H1 (cell line): ENCODE data around the gene LINGO4. TPM values are rescaled to one million over a fixed set of nuclear protein-coding genes. Genes with fewer than 3 reads are reported as not detected.

Experiments used
- CTCF ChIA-PET: fragments of 300-600 bp; sonication (Branson Sonifier 250); formaldehyde crosslinking; loops from one replicate; lab custom pipeline; 2021; ENCODE audit not compliant: partially characterized antibody; lab: Charles Lee
- POLR2A ChIA-PET: fragments of 300-600 bp; sonication (Branson Sonifier 250); formaldehyde crosslinking; loops from one replicate; lab custom pipeline; 2021; ENCODE audit warnings: inconsistent platforms; ENCODE audit not compliant: partially characterized antibody; lab: Charles Lee
- DNase-seq, 2 experiments: peaks; one replicate each; pipeline versions ENCODE4 v3.0.0 to v3.0.0-alpha.2; 2010 to 2022; ENCODE audit warnings: low spot score in 2 of 2, low read depth in 1 of 2, mixed read lengths in 1 of 2
- FAIRE-seq: peaks from 2 replicates; lab custom pipeline; 2011; peaks lifted over from hg19 to GRCh38; lab: Jason Lieb, UNC
- H2AFZ ChIP-seq: 2 replicates; pipeline ENCODE4 v1.8.1; 2012; ENCODE audit warnings: low read length, inconsistent platforms
- H2AK5ac ChIP-seq: 2 replicates; pipeline ENCODE4 v1.6.1; 2013; ENCODE audit warnings: low read depth, low read length
- H2BK120ac ChIP-seq: replicated peaks from 2 replicates; pipeline ENCODE3; 2013; ENCODE audit warnings: low read depth, low read length, inconsistent platforms
- H2BK12ac ChIP-seq: 2 replicates; pipeline ENCODE4 v1.6.1; 2013; ENCODE audit warnings: low read depth, low read length
- H2BK15ac ChIP-seq: 2 replicates; pipeline ENCODE4 v1.6.1; 2013; ENCODE audit warnings: low read length
- H2BK20ac ChIP-seq: 2 replicates; pipeline ENCODE4 v1.6.1; 2013; ENCODE audit warnings: low read length
- H2BK5ac ChIP-seq: 2 replicates; pipeline ENCODE4 v1.6.1; 2013; ENCODE audit warnings: low read depth, low read length
- H3K14ac ChIP-seq: 2 replicates; pipeline ENCODE4 v1.6.1; 2013; ENCODE audit warnings: inconsistent platforms; ENCODE audit not compliant: insufficient read length
- H3K18ac ChIP-seq: 2 replicates; pipeline ENCODE4 v1.6.1; 2013; ENCODE audit warnings: low read length; ENCODE audit errors: extremely low read depth
- H3K23ac ChIP-seq: 2 replicates; pipeline ENCODE4 v1.6.1; 2013; ENCODE audit warnings: inconsistent platforms; ENCODE audit not compliant: insufficient read length
- H3K23me2 ChIP-seq: 2 replicates; pipeline ENCODE4 v1.6.1; 2013; ENCODE audit warnings: low read depth, low read length
- H3K27ac ChIP-seq: 2 replicates; pipeline ENCODE4 v1.6.1; 2011; ENCODE audit warnings: low read depth, low read length, inconsistent platforms
- H3K27me3 ChIP-seq, 4 experiments: replicated peaks in 1 of 4; 1 replicate in 1 of 4; 2 replicates in 3 of 4; pipeline versions ENCODE4 v1.6.1 to v1.8.1; 2011 to 2013; ENCODE audit warnings: low read length in 3 of 4, mild to moderate bottlenecking in 3 of 4, inconsistent platforms in 2 of 4, mixed read lengths in 2 of 4, moderate library complexity in 1 of 4; ENCODE audit not compliant: control insufficient read depth in 3 of 4, insufficient read depth in 3 of 4; ENCODE audit errors: extremely low read depth in 1 of 4
- H3K36me3 ChIP-seq, 4 experiments: 2 replicates each; pipeline versions ENCODE4 v1.6.1 to v1.8.1; 2011 to 2013; ENCODE audit warnings: mild to moderate bottlenecking in 4 of 4, low read length in 3 of 4, moderate library complexity in 2 of 4, control low read depth in 1 of 4, inconsistent platforms in 1 of 4; ENCODE audit not compliant: insufficient read depth in 4 of 4, control insufficient read depth in 2 of 4
- H3K4ac ChIP-seq: replicated peaks from 2 replicates; pipeline ENCODE3; 2013; ENCODE audit warnings: low read length, low read depth, mixed read lengths, inconsistent platforms; ENCODE audit not compliant: insufficient read length
- H3K4me1 ChIP-seq, 4 experiments: replicated peaks in 1 of 4; 1 replicate in 1 of 4; 2 replicates in 3 of 4; pipeline versions ENCODE4 v1.6.1 to v1.8.1; 2011 to 2013; ENCODE audit warnings: low read length in 3 of 4, inconsistent platforms in 2 of 4, mixed read lengths in 1 of 4; ENCODE audit not compliant: insufficient read depth in 4 of 4, control insufficient read depth in 3 of 4
- H3K4me2 ChIP-seq, 2 experiments: 2 replicates each; pipeline versions ENCODE4 v1.6.1 to v1.8.1; 2011 to 2013; ENCODE audit warnings: low read depth in 2 of 2, low read length in 2 of 2, control low read depth in 1 of 2, inconsistent platforms in 1 of 2, mild to moderate bottlenecking in 1 of 2; ENCODE audit not compliant: insufficient read depth in 1 of 2
- H3K4me3 ChIP-seq, 4 experiments: fragments of 200-600, 300-600 bp in 1 of 4; sonication (generic), shearing (Covaris generic), sonication (Bioruptor Twin) in 1 of 4; 2 replicates each; pipeline versions ENCODE4 v1.5.1 to v1.8.1; 2011 to 2016; ENCODE audit warnings: low read length in 4 of 4, low read depth in 3 of 4, control low read depth in 2 of 4, inconsistent platforms in 2 of 4, mild to moderate bottlenecking in 2 of 4, mixed read lengths in 1 of 4, moderate library complexity in 1 of 4; ENCODE audit not compliant: insufficient read depth in 2 of 4; ENCODE audit errors: extremely low read depth in 1 of 4
- H3K56ac ChIP-seq: replicated peaks from 2 replicates; pipeline ENCODE3; 2013; ENCODE audit warnings: low read depth, mild to moderate bottlenecking, mixed read lengths, low read length, inconsistent platforms; ENCODE audit not compliant: insufficient read length
- H3K79me1 ChIP-seq: 2 replicates; pipeline ENCODE4 v1.6.1; 2013; ENCODE audit warnings: low read depth, low read length, control low read depth
- H3K79me2 ChIP-seq, 2 experiments: 2 replicates each; pipeline versions ENCODE4 v1.6.1 to v1.8.1; 2012 to 2013; ENCODE audit warnings: low read length in 2 of 2, mild to moderate bottlenecking in 2 of 2, inconsistent platforms in 1 of 2; ENCODE audit not compliant: insufficient read depth in 2 of 2, control insufficient read depth in 1 of 2
- H3K9ac ChIP-seq, 4 experiments: replicated peaks in 1 of 4; 1 replicate in 1 of 4; 2 replicates in 3 of 4; pipeline versions ENCODE4 v1.6.1 to v1.8.1; 2011 to 2013; ENCODE audit warnings: low read depth in 3 of 4, low read length in 3 of 4, control low read depth in 2 of 4, mild to moderate bottlenecking in 2 of 4, moderate library complexity in 2 of 4, inconsistent platforms in 1 of 4; ENCODE audit errors: extremely low read depth in 1 of 4
- H3K9me3 ChIP-seq, 2 experiments: 2 replicates each; pipeline versions ENCODE4 v1.6.1 to v1.8.1; 2012 to 2013; ENCODE audit warnings: mild to moderate bottlenecking in 2 of 2, moderate library complexity in 2 of 2, control low read depth in 1 of 2, inconsistent platforms in 1 of 2, low read depth in 1 of 2, low read length in 1 of 2, mixed read lengths in 1 of 2; ENCODE audit not compliant: insufficient read depth in 2 of 2
- H4K20me1 ChIP-seq, 2 experiments: replicated peaks in 1 of 2; 2 replicates each; pipeline versions ENCODE3 to v1.8.1; 2011 to 2013; ENCODE audit warnings: inconsistent platforms in 2 of 2, low read length in 2 of 2, mild to moderate bottlenecking in 1 of 2; ENCODE audit not compliant: insufficient read depth in 2 of 2, control insufficient read depth in 1 of 2
- H4K5ac ChIP-seq: 2 replicates; pipeline ENCODE4 v1.6.1; 2013; ENCODE audit warnings: low read length, low read depth, mixed read lengths, inconsistent platforms; ENCODE audit not compliant: insufficient read length
- H4K8ac ChIP-seq: 2 replicates; pipeline ENCODE4 v1.8.0; 2013; ENCODE audit warnings: mild to moderate bottlenecking, moderate library complexity, low read length, inconsistent platforms; ENCODE audit not compliant: insufficient read depth; ENCODE audit errors: extremely low read depth
- H4K91ac ChIP-seq: replicated peaks from 2 replicates; pipeline ENCODE3; 2013; ENCODE audit warnings: low read length, mixed read lengths, inconsistent platforms; ENCODE audit not compliant: insufficient read length
- BACH1 ChIP-seq: IDR thresholded peaks from 2 replicates; pipeline ENCODE4 v1.6.1; 2012; ENCODE audit warnings: low read length, improper control_type of control experiment
- CTBP2 ChIP-seq: IDR thresholded peaks from 2 replicates; pipeline ENCODE4 v1.7.0; 2011; ENCODE audit warnings: borderline replicate concordance, mild to moderate bottlenecking, moderate library complexity, mixed read lengths, low read length; ENCODE audit not compliant: insufficient read depth, insufficient read length
- RNF2 ChIP-seq: fragments of 200-900, 300-1000 bp; sonication (generic); IDR thresholded peaks from 2 replicates; pipeline ENCODE4 v1.7.1; 2016; ENCODE audit warnings: borderline replicate concordance, low read depth, mild to moderate bottlenecking, antibody characterized with exemption, low read length; ENCODE audit not compliant: poor library complexity, severe bottlenecking; ENCODE audit errors: missing control alignments
- ZNF274 ChIP-seq: IDR thresholded peaks from 2 replicates; pipeline ENCODE4 v1.7.0; 2012; ENCODE audit warnings: low read length, borderline replicate concordance; ENCODE audit errors: extremely low read depth
- WGBS, 2 experiments: shearing (Covaris generic) in 1 of 2; methylation state at CpG; one replicate each; pipeline versions ENCODE4 v1.1.6 to v1.1.7; 2013 to 2015; ENCODE audit warnings: low lambda C conversion rate in 2 of 2, mixed read lengths in 2 of 2, inconsistent platforms in 1 of 2, low coverage in 1 of 2, missing lambda C conversion rate in 1 of 2; ENCODE audit not compliant: insufficient replicate concordance in 2 of 2, insufficient coverage in 1 of 2, insufficient read length in 1 of 2; ENCODE audit errors: extremely low coverage in 1 of 2, missing lambda C conversion rate in 1 of 2; 5-methylcytosine and 5-hydroxymethylcytosine counted together
- polyA plus RNA-seq, 7 experiments: library from polyadenylated mRNA; depleted of rRNA in 3 of 7; stranded (reverse) in 5 of 7; unstranded in 2 of 7; fragments of >200 nt in 5 of 7; fragments of 200-250 nt in 2 of 7; gene quantifications; 1 replicate in 5 of 7; 2 replicates in 1 of 7; 4 replicates in 1 of 7; pipeline versions ENCODE4 v1.2.1 to v1.2.3, GENCODE V29; 2011 to 2013; ENCODE audit warnings: missing spikeins in 2 of 7, mixed read lengths in 2 of 7
- total RNA-seq: library from RNA; stranded (reverse); fragmentation: NEBNext Ultra II Directional; extraction: Animal tissue kit (Norgen Biotek cat#: 25700); gene quantifications from 2 replicates; pipeline ENCODE4 v1.2.1, GENCODE V29; 2021
- TF ChIP-seq, protein P1 (sequence below): IDR thresholded peaks from 2 replicates; pipeline ENCODE4 v1.6.1; 2012; ENCODE audit warnings: low read length, inconsistent platforms

Gene LINGO4
- total and polyA plus RNA-seq, 2 of the 8 experiments (the other 6 are each of a cell fraction or from before 2014, with no cell fraction given) = 0.03 TPM; not detected in 1

DNA sequence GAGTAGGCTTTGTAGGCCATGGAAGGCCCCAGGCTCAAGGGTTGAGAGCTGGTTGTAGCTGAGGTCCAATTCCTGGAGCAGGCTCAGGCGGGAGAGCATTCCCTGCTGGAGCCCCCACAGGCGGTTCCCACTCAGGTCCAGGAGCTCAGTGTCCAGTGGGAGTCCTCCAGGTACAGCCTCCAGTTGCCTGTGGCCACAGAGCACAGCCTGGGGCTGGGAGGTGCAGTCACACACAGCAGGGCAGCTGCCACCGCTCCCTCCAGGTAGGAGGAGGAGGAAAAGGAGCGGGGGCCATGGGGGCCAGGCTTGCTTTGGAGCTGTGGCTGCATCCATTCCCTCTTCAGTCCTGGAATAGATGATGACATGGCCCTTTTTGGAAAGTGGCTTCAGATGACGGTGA is 2.8 kb downstream of the LINGO4 start:
- H2BK20ac ChIP-seq = no peak overlapping the region
- 83% methylated on average over 4 of the region's 5 CpGs; no CpG with 5 or more reads in 1 of the 2 experiments for WGBS, 2 experiments
- no peaks in the 10 kb centered on the region for H4K20me1 ChIP-seq
- H3K27ac ChIP-seq = no peak overlapping the region
- H3K23ac ChIP-seq = no peak overlapping the region
- H3K4me3 ChIP-seq = no peak overlapping the region
- ChIA-PET POLR2A (interaction anchor here (1.4 to 3.2 kb wide), 2 partner anchors 11 to 39 kb away, joined by 3 to 9 read pairs; partner anchors contain the start of gene MRPL9), CTCF (interaction anchor here (0.6 to 2.4 kb wide), 5 partner anchors 9 to 1679 kb away, joined by 3 to 9 read pairs (median 7); partner anchors contain the start of gene TDRKH)
- H3K18ac ChIP-seq = no peak overlapping the region
- H3K4ac ChIP-seq = no peak overlapping the region
- no peak overlapping the region for H2BK15ac ChIP-seq
- no peak overlapping the region for H4K5ac ChIP-seq
- H3K36me3 ChIP-seq = no peaks in the 10 kb centered on the region
- H2AK5ac ChIP-seq = no peak overlapping the region
- peaks cover 0 to 3% (median 1%) of the 10 kb centered on the region in 4 experiments; a peak in 1 of 7 replicates for H3K27me3 ChIP-seq
- H2BK120ac ChIP-seq = no peak overlapping the region
- no peaks in the 10 kb centered on the region; a peak in 1 of 7 replicates for H3K4me1 ChIP-seq
- no peak for FAIRE-seq
- TF ChIP-seq, protein P1, sequence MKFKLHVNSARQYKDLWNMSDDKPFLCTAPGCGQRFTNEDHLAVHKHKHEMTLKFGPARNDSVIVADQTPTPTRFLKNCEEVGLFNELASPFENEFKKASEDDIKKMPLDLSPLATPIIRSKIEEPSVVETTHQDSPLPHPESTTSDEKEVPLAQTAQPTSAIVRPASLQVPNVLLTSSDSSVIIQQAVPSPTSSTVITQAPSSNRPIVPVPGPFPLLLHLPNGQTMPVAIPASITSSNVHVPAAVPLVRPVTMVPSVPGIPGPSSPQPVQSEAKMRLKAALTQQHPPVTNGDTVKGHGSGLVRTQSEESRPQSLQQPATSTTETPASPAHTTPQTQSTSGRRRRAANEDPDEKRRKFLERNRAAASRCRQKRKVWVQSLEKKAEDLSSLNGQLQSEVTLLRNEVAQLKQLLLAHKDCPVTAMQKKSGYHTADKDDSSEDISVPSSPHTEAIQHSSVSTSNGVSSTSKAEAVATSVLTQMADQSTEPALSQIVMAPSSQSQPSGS = no peak
- TF ChIP-seq BACH1 = no peak
- TF ChIP-seq RNF2 = no peak
- TF ChIP-seq CTBP2 = no peak
- no peak for TF ChIP-seq ZNF274
- H3K9ac ChIP-seq = no peak overlapping the region
- no peaks in the 10 kb centered on the region for H3K23me2 ChIP-seq
- H3K14ac ChIP-seq = no peak overlapping the region
- H2BK12ac ChIP-seq = no peak overlapping the region
- H3K79me2 ChIP-seq = no peaks in the 10 kb centered on the region
- DNase-seq = no peak
- H2BK5ac ChIP-seq = no peak overlapping the region
- no peaks in the 10 kb centered on the region for H3K79me1 ChIP-seq
- H4K91ac ChIP-seq = no peak overlapping the region
- H3K56ac ChIP-seq = no peak overlapping the region
- H4K8ac ChIP-seq = no peak overlapping the region
- H3K9me3 ChIP-seq = no peaks in the 10 kb centered on the region
- no peak overlapping the region for H2AFZ ChIP-seq
- H3K4me2 ChIP-seq = no peak overlapping the region
